HUES64 (cell line): Measurements from ENCODE around the gene DPF3.

Experiments
- H3K27ac ChIP-seq: 2 replicates; pipeline ENCODE4 v1.7.0; 2013; ENCODE audit warnings: low read depth, low read length, inconsistent platforms
- H3K27me3 ChIP-seq: 2 replicates; pipeline ENCODE4 v1.6.1; 2013; ENCODE audit warnings: mild to moderate bottlenecking, low read length; ENCODE audit not compliant: insufficient read depth
- H3K36me3 ChIP-seq: 2 replicates; pipeline ENCODE4 v1.6.1; 2013; ENCODE audit warnings: mild to moderate bottlenecking, low read length; ENCODE audit not compliant: insufficient read depth
- H3K4me1 ChIP-seq: 2 replicates; pipeline ENCODE4 v1.6.1; 2013; ENCODE audit warnings: mild to moderate bottlenecking, low read length, moderate library complexity; ENCODE audit not compliant: insufficient read depth
- H3K4me3 ChIP-seq: 2 replicates; pipeline ENCODE4 v1.5.1; 2013; ENCODE audit warnings: mild to moderate bottlenecking, low read length, moderate library complexity
- H3K9ac ChIP-seq: 2 replicates; pipeline ENCODE4 v1.6.1; 2013; ENCODE audit warnings: mild to moderate bottlenecking, low read depth, low read length
- H3K9me3 ChIP-seq: 2 replicates; pipeline ENCODE4 v1.6.1; 2013; ENCODE audit warnings: low read depth, low read length; ENCODE audit not compliant: insufficient read depth
- WGBS: fragments of 150-250, 120-280 bp; methylation state at CpG from one replicate; pipeline ENCODE4 v1.1.7; 2013; ENCODE audit warnings: missing lambda C conversion rate; 5-methylcytosine and 5-hydroxymethylcytosine counted together

The DPF3 gene

DNA sequence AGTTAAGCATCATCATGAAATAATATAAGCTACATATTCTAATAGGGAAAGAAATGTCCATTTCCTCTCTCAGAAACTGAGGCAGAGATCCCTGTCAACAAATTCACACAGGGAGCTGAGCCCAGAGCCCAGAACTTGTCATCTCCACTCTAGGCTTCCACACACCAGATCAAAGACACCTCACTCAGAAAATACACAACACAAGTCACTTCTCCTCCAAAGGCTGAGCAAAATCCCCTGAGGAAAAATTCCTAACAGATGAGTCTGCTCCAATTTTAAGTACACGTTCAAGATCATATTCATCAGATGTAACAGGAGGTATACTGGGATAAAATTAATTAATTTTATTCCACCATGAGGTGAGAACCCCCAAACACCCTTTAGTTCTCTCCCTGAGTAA lies 227.3 kb downstream of the DPF3 start:
- Histone ChIP-seq H3K27me3 (no peaks in the 10 kb centered on the region), H3K27ac (no peak overlapping the region), H3K9ac (no peak overlapping the region), H3K36me3 (no peaks in the 10 kb centered on the region), H3K4me1 (peaks cover 5% of the 10 kb centered on the region; the same call in 1 of the 2 replicates), H3K4me3 (no peak overlapping the region), H3K9me3 (no peaks in the 10 kb centered on the region)
- 50% methylated on average over 1 of the region's 1 CpG for WGBS

DNA sequence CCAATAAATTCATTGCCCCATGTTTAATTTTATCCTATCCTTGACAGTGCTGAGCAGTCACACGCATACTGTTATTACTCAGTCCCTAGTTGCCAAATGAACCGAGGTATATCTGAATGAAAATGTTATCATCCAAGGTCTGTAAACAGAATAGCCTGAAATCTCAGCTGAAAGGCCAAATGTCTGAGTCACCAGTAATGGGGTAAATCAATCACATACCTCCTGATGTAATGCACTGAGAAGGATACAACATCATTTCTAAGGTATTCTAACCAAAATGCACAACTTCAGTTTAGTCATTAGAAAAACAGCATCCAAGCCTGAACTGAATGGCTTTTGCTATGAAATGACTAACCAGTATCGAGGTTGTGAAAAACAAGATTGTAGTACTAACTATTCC lies 228.6 kb downstream of the DPF3 start:
- no peak overlapping the region for H3K27ac ChIP-seq
- no peaks in the 10 kb centered on the region for H3K9me3 ChIP-seq
- no peaks in the 10 kb centered on the region for H3K27me3 ChIP-seq
- H3K4me3 ChIP-seq, result no peak overlapping the region
- H3K36me3 ChIP-seq, result no peaks in the 10 kb centered on the region
- H3K9ac ChIP-seq, result no peak overlapping the region
- H3K4me1 ChIP-seq, result peaks cover 4% of the 10 kb centered on the region; the same call in 1 of the 2 replicates
- 85% methylated on average over 3 of the region's 3 CpGs for WGBS

DNA sequence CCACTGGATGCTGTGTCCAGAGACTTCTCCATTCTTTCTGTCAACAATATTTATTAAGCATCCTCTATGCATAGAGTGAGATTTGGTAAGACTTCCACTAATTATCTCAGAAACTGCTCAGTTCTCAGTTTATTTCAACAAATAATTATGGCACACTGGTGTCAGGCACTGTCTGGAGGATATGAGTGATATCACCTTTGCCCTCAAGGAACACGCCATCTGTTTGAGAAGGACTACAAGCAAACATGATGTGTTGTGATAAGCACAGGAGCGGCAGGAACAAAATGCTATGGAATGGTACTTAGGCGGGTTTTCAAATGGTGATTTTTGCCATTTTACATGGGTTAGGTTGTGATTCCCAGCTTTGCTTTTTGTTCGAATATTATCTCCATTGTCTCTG lies 229.2 kb downstream of the DPF3 start:
- Histone ChIP-seq H3K27ac (no peak overlapping the region), H3K4me3 (no peak overlapping the region), H3K4me1 (no peaks in the 10 kb centered on the region), H3K9me3 (no peaks in the 10 kb centered on the region), H3K27me3 (no peaks in the 10 kb centered on the region), H3K9ac (no peak overlapping the region), H3K36me3 (no peaks in the 10 kb centered on the region)
- 96% methylated on average over 4 of the region's 4 CpGs for WGBS

DNA sequence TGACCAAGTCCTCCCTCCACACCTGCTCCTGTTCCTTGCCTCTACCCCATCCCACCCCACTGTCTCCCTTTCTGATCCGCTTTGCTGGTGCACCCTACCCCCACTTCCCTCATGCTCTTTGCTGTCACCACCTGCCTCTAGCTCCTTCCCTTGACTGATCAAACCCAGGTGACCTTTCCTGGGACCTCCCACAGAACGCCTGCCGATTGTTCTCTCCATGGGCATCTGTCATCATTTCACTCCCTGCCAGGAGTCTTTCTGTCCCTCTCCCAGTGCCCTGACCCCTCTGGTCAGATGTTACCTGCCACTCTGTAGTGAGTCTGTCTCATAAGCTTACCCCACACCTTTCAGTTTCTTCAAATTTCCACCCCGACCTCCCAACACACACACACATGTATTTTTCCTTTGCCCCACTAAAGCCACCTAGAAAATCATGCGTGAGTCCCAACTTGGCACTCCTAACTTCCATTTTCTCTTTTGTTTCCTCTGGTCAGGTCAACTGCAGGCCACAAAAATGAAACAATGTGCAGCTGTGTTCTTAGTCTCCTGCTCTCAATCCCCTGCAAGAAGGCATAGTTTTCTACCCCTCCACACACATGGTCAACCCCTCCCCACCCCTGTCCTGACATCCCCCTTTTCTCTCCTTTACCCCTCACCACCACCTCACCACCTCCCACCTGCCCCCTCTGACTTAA lies 229.8 kb downstream of the DPF3 start:
- no peak overlapping the region for H3K4me3 ChIP-seq
- WGBS, result 92% methylated on average over 5 of the region's 5 CpGs
- H3K27me3 ChIP-seq, result no peaks in the 10 kb centered on the region
- H3K9me3 ChIP-seq, result no peaks in the 10 kb centered on the region
- H3K4me1 ChIP-seq, result no peaks in the 10 kb centered on the region
- H3K36me3 ChIP-seq, result no peaks in the 10 kb centered on the region
- no peak overlapping the region for H3K27ac ChIP-seq
- H3K9ac ChIP-seq, result no peak overlapping the region

DNA sequence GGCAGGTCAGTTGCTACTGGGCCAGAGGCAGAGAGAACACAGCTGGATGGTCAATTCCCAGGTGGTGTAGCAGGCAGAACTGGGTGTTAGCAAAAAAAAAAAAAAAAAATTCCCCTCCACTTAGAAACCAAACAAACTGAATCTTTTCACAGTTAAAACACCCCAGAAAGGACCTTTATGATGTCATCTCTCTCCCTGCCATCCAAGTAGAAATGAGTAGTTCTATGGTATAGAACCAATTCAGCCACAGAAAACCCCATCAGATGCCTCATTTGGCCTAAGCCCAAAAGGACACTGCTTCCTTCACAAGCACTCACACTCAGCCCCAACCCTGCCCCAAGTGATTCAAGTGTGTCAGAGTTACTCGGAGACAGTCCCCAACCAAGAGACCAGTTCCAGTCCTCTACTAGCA lies 230.8 kb downstream of the DPF3 start:
- WGBS, result 98% methylated on average over 1 of the region's 1 CpG
- no peaks in the 10 kb centered on the region for H3K4me1 ChIP-seq

DNA sequence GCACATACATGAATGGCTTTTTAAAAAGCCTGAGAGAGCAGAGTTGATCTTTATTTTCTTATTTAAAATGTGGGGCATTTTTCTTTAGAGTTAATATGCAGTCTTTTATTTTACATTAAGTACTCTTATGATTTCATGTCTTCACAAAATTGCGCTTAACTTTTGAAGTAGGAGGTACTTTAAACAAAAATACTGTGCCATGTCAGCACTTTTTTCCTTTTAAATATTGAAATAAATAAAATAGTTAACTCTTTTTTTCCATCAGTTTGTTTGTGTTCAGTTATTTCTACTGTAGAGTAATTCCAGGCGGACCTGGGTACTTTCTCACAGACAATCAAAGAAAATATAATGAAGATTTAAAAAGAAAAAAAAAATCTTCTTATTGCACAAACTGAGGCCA lies 231.7 kb downstream of the DPF3 start:
- H3K9me3 ChIP-seq, result no peaks in the 10 kb centered on the region
- H3K9ac ChIP-seq, result no peak overlapping the region
- H3K27ac ChIP-seq, result no peak overlapping the region
- no peak overlapping the region for H3K4me3 ChIP-seq
- no peaks in the 10 kb centered on the region for H3K27me3 ChIP-seq
- no peaks in the 10 kb centered on the region for H3K4me1 ChIP-seq
- no CpG with 5 or more reads among the region's 2 CpGs for WGBS
- no peaks in the 10 kb centered on the region for H3K36me3 ChIP-seq

More for the DNA sequence above, 230.8 kb downstream of the DPF3 start:
- no peaks in the 10 kb centered on the region for H3K27me3 ChIP-seq
- no peak overlapping the region for H3K4me3 ChIP-seq
- no peak overlapping the region for H3K27ac ChIP-seq
- H3K9ac ChIP-seq, result no peak overlapping the region
- H3K36me3 ChIP-seq, result no peaks in the 10 kb centered on the region
- H3K9me3 ChIP-seq, result no peaks in the 10 kb centered on the region

DNA sequence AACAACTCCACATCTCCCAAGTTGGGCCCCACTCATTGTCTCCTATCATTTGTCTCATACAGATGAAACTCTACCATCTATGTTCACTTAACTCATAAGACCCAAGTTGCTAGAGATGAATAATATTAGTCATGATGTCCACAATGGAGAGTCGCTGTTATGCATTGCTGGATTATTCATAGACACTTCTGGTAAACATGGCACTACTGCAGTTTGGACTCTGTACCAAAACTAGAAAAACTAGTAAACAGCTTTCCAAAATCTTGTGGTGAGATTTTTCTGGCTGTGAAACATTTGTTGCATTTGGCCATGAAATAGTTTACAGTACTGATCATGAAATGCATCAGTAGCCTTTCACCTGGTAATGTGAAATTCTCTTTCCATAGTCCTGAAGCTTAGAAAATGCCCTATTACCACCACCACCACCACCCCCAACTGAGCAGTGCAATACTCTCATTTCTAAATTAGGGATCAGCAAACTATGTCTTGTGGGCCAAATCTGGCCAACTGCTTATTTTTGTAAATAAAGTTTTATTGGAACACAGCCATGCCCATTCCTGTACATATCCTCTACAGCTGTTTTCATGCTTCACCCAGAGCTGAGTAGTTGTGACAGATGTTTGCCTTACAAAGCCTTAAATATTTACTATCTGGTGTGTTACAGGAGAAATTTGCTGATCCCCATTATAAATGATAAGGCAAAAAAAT lies 236.5 kb downstream of the DPF3 start:
- no peak overlapping the region for H3K4me3 ChIP-seq
- 100% methylated on average over 1 of the region's 1 CpG for WGBS
- H3K9me3 ChIP-seq, result no peaks in the 10 kb centered on the region
- H3K9ac ChIP-seq, result no peak overlapping the region
- no peaks in the 10 kb centered on the region for H3K4me1 ChIP-seq
- H3K36me3 ChIP-seq, result no peaks in the 10 kb centered on the region
- H3K27ac ChIP-seq, result no peak overlapping the region
- no peaks in the 10 kb centered on the region for H3K27me3 ChIP-seq

DNA sequence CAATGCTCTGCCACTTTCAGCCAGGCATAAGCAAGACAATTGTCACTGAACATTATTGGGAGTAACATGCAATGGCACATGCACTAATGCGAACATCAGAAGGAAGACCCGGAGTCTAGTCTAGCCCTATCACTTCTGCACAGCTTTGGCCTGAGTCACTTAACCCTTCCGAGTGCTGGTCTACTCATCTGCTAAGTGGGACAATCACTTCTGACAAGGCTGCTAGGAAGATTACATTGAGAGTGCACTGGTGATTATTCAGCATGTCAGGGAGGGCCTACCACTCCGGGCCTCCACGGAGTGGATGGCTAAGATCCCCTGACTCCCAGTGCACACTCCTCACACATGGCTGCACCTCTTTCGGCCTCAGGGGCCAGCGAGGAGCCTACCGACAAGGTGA lies 240.9 kb downstream of the DPF3 start:
- Histone ChIP-seq H3K4me3 (no peak overlapping the region), H3K36me3 (no peaks in the 10 kb centered on the region), H3K4me1 (no peaks in the 10 kb centered on the region), H3K27ac (no peak overlapping the region), H3K9ac (no peak overlapping the region), H3K9me3 (no peaks in the 10 kb centered on the region), H3K27me3 (no peaks in the 10 kb centered on the region)
- WGBS, result 94% methylated on average over 8 of the region's 8 CpGs

DNA sequence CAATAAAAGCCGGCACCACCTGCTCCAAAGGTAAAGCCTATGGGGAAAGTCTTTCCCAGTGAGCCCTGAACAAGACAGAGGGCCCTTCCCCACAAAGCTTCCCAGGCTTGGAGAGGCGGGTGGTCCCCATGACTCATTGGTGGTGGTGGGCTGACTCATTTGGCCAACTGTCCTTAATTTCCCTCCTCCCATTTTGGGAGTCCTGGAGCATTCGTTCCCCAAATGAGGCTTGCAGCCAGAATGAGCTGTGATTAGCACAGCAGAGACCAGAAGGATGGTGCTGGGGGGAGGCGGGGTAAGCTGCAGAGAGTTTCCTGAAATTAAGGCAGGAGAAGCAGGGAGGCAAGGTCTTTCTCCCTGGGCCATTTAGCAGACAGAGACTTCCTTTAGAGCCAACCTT lies 241.7 kb downstream of the DPF3 start:
- Histone ChIP-seq H3K4me1 (no peaks in the 10 kb centered on the region), H3K27ac (no peak overlapping the region), H3K36me3 (no peaks in the 10 kb centered on the region), H3K4me3 (no peak overlapping the region), H3K9ac (no peak overlapping the region), H3K9me3 (no peaks in the 10 kb centered on the region), H3K27me3 (no peaks in the 10 kb centered on the region)
- 81% methylated on average over 4 of the region's 4 CpGs for WGBS

DNA sequence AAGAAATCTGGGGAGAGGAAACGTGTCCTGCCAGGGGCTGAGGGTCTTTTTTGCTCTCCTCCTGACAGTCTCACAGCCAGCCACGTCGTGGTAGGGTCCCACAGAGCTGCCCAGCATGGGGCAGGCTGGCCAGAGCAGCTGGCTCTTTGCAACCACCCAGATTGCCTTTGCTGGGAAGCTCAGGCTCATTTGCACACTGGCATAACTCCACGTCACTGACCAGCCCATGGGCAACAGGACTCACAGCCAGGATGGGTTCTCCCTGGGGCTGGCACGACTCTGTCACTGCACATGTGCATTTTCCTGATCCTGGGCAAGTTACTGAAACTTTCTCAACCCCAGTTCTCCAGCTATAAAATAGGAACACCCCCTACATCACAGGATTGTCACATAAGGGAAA lies 242.2 kb downstream of the DPF3 start:
- Histone ChIP-seq H3K4me3 (no peak overlapping the region), H3K27me3 (no peaks in the 10 kb centered on the region), H3K4me1 (no peaks in the 10 kb centered on the region), H3K27ac (no peak overlapping the region), H3K36me3 (no peaks in the 10 kb centered on the region), H3K9me3 (no peaks in the 10 kb centered on the region), H3K9ac (no peak overlapping the region)
- WGBS, result 69% methylated on average over 5 of the region's 5 CpGs

DNA sequence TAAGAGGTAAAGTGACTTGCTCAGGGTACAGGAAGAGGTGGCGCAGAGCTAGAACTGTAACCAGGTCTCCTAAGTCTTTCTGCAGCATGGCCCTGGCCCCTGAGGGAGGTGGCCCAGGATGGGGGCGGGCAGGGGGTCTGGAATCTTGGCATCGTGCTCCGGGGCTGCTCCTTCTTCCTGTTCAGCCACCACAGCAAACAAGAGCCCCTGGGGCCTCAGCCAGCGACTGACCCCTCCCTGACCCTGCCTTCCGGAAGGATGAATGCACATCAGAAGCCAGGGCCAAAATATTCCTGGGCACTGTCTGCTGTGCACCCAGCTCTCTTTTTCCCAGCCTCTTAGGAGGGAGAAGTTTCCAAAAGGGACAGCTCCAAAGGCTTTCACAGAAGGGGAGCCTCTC lies 242.8 kb downstream of the DPF3 start:
- no peaks in the 10 kb centered on the region for H3K9me3 ChIP-seq
- no peaks in the 10 kb centered on the region for H3K4me1 ChIP-seq
- H3K27me3 ChIP-seq, result no peaks in the 10 kb centered on the region
- no peak overlapping the region for H3K9ac ChIP-seq
- WGBS, result 71% methylated on average over 6 of the region's 6 CpGs
- H3K27ac ChIP-seq, result no peak overlapping the region
- no peak overlapping the region for H3K4me3 ChIP-seq
- H3K36me3 ChIP-seq, result no peaks in the 10 kb centered on the region
